Anterior cingulate cortex (tissue), 58 donors: ENCODE results near the gene MTOR.
A peak's percentile ranks its signal among the peaks of the same experiment; 100 is the strongest.

Source experiments
- DNase-seq, 58 donors: peaks; one replicate each; lab custom pipeline; 2025; lab: John Stamatoyannopoulos, UW

Gene MTOR

DNA sequence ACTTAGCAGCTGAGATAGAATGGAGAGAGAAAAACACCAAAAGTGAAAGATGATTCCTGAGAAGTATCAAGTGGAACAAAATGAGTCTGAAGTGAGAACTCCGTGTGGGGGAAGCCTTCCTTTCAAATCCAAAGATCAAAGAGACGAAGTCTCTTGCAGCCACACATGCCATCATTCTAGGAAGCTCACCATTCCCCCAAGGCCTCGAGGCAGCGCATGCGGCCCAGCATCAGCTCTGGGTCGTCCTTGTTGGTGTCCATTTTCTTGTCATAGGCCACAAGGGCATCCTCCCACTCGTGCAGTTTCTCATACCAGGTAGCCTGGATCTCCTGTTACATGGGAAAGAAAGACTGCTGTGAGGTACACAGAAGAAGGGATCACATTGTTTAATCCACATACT lies 105.4 kb downstream of the MTOR start:
- DNase-seq = no peak

DNA sequence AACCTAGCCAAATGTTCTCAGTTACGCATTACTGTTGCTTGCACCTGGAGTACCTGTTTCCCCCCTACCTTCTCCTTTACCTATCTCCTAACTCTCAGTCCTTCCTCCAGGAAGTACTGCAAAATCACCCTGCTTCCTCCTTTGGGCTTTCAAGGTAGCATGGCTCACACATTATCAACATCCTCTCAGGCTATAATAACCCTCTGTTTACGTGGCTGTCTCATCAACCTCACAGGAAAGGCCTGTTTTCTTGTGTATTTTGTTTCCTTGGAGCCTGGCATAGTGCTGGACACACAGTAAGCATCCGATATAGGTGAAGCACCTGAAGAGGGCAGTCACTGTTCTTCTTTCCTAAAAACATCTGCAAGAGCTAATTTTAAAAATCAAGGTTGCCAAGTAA lies 105.9 kb downstream of the MTOR start:
- no peak for DNase-seq

DNA sequence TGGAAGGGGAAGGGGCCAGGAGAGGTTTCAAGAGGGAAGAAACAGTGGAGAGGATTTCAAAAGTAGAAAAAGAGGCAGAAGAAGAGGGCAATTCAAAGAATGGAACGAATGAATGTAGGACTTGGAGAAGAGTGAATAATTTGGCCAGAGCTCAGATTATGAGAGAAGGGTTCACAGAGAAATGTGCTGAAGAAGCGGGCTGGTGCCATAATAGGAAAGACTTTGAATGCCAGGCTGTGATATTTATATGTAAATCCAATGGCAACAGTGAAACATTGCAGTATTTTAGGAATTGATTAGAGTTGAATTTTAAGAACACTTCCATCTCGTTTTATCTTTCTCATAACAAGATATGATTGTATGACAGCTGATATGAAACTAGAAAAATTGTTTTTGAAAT lies 109.2 kb downstream of the MTOR start:
- no peak for DNase-seq

DNA sequence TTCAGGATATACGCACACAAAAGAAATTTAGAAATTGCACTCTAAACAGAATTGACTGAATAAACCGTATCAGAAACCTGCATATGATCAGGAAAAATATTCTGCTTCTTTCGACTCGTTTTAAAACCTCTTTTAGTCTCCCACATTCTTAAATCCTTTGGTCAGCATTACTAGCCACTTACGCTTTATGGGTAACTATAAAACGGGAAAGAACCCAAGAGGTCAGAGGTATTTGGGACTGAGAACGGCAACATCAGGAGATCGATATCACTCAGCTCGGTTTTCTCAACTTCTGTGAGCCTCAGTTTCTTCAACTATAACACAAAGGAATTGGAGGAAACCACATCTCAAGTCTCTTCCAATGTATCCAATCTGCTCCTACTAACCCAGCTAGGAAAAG lies 109.6 kb downstream of the MTOR start:
- DNase-seq = no peak

DNA sequence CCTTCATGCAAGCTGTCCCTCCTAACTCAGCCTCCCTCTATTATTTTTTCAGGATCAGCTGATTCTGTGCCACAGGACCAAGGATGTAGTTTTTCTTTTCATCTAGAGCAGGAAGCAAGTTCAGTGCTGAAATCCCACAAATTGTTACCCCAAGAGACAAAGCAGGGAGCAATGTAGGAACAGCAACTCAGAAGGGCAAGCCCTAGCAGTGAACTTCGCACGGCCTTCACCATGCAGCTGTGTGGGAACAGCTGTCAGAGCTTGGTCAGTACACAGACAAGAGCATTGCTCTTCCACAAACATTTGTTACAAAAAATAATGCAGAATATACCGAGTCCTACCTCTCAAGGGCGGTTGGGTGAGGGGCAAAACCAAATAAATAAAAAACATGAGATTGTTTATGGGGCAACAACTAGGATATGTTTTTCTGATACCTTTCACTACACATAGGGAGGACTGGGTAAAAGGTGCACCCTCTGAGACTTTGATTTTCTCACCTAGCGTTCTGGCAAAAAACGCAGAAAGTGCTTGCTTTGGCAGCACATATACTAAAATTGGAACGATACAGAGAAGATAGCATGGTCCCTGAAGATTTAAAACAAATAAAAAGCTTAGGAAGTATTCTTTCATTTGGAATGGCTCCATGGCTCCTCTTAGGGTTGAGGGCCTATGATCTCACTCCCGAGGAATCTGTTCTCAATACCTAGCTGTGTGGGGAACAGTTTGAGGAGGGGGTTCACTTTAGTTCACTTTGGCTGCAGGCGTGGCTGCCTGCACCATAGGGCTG lies 110.3 kb downstream of the MTOR start:
- no peak for DNase-seq

DNA sequence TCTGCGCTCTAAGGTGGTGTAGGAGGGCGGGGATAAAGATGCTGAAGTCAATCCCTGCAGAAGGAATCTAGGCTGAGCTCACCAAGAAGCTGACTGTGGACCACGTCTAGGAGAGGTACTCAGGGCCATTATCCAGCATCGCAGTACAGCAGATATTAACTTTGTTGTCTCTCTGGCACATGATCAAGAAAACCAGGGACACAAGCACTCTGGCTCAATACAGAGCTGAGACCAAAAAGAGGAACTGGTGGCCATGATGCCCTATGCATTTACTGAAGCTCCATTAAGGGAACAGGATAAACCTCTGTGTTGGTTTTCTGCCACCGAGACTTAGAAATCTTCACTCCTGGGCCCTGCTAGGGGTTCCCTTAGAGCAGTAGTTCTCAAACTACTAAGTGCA lies 111.2 kb downstream of the MTOR start:
- no peak for DNase-seq

DNA sequence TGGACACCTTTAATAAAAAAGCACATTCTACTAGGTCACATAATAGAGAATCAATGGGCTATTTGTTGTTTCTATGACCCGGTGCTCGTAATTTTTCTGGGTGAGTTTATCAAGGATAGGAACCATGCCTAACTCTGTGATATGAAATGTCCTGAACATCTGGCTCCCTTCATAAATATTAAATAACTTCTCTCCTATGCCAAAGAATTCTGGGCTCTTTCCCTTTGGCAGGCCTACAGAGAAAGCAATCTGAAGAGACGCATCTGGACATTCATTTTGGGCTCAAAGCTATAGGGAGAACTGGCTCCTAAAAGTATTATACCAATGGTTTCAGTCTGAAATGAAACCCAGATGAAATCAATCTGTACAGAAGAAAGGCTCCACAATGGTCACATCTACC lies 112.0 kb downstream of the MTOR start:
- no peak for DNase-seq

DNA sequence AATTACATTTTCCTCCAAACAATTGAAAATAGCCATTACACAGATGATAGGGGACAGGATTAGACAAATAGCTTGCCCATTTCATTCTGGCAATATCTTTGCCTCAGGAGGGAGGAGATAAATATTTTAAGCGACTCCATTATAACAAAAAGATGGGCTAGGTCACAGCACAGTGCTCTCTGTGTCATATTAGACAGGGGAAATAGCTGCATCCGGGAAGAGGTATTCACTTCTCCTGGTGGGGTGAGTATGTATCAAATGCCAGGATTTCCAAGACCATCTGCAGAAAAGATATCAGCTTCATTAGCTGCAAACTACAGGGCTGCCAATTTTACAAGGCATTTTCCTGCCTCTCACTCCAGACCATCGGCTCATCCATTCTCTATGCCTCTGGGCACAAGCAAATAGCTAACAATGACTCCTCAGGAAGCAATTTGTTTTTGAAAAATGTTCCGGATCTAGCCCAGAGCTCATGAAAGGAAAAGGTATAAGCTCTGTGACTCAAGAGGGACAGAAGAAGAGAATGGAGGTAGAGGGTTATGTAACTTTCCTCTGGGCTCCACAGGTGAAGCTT lies 115.1 kb downstream of the MTOR start:
- DNase-seq = no peak

DNA sequence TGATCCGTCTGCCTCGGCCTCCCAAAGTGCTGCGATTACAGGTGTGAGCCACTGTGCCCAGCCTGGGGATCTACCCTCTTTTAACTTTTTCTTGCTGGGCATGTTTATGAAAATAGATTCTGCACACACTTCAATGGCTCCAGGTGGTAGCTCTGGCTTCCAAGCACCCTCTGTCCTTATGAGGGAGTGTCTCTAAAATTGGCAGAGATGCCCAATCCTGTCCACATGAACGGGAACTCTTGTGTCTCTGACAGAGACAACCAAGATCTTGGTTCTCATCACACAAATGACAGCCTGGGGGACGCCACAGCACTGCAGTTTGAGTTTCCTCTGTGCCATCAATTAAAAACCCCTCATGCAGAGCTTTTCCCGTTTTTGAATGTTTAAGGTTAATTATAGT lies 116.6 kb downstream of the MTOR start:
- DNase-seq = no peak

DNA sequence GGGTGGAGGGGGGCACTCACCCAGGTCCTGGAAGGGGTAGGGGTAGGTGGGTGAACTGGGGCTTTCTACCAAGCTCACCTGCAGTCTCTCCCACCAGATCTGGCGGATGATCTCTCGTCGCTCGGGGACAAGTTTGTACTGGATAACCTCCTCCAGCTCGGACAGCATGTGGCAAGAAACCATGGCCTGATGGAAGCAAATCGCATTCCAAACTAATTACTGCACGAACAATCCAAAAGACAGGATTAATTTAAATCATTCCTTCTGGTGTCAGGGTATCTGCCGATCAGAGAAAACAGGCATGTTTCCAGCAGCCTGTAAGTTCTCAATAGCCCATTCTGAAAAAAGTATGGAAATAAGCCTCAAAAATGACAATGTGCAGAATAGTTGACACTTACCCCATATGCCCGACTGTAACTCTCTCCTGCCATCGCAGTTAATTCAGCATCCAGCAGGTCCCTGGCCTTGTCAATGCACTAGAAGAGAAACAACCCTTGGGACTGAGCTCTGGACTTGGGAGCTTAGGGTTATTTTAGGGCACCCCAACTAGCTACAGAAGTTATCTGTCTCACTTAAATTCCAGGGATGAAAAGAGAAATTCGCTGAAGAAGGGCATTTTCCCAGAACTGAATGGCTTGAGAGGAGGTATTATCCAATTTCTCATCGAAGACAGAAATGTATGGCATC lies 117.6 kb downstream of the MTOR start:
- DNase-seq = no peak

DNA sequence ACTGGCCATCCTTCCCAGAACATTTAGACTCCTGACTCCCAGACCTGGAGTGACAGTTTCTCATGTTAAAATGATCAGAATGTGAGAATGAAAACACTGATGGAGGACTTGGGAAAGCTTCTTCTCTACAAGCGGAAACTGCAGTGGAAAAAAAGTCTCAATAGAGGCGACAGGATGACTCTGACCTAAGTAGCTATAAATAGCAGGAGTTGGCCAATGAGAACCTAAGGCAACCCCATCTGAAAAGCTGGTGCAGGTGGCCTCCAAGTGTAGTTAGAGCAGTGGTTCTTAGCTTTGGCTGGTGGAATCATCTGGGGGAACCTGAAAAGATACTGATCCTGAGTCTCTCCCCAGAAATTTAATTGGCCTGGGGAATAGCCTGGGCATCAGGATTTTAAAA lies 118.4 kb downstream of the MTOR start:
- DNase-seq = no peak

DNA sequence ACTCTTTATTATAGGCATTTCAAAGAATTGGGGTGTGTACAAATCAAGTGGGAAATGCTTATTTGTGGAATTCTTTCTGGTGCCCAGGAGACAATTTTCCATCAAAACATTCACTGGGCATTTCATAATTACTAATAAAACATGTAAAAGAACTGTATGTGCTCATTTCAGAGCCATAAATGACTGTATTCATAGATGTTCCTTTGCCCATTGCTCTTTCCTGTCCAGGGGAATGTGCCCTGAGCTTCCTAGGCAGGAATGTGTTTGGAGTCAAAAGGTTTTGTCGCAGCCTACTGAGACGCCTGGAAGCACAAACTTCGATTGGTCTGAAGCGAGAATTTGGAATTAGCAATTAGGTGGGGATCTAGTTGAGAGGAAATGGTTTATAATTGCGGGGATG lies 119.0 kb downstream of the MTOR start:
- no peak for DNase-seq

DNA sequence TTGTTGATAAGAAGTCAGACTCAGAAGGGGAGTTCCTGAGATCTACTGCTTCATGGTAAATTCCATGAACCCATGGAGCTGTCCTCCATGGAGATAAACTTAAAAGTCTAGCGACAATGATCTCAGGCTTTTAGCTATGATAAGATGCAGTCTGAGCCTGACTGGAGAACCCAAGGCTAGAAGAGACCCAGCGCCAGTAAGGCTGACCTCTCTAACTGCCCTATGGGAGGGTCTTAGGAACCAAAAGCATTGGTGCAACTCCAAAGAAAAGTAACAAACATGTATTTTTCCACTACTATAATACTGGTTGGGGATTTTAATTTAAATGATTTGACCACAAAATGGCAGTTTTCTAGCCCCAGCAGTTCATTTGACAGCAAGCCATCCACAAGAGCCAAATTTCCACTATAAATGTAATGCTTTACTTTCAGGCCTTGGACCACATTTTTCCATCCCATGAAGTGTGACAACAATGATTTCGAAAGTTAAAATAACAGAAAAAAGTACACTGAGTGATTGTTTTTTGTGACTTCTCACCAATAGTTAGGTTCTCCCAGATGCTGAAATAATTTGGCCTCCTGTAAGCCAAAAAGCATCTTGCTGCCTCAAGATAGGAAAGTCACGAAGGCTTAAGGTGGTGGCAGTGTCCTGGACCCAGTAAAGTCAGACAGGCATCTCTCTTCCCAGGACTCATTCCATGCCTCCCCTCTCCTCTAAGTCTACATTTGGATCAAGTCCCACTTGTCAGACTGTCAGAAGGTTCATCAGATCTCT lies 119.5 kb downstream of the MTOR start:
- no peak for DNase-seq

DNA sequence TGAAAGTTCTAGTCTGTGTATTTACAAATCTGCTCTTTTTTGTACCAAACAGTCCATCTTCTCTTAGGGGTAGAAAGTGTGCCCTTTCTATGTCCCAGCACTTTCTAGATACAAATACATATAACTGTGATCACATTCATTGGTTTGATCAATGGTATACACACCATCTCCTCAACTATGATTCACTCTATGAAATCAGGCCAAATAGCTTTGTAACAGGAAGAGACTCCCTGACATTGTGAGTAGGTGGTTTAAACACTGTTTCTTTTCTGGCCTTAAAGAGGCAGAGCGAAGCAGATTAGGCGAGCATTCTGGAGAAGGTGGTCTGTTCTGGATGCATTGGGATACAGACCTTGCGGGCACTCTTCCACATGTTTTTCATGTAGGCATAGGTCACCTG lies 123.4 kb downstream of the MTOR start:
- DNase-seq = no peak

DNA sequence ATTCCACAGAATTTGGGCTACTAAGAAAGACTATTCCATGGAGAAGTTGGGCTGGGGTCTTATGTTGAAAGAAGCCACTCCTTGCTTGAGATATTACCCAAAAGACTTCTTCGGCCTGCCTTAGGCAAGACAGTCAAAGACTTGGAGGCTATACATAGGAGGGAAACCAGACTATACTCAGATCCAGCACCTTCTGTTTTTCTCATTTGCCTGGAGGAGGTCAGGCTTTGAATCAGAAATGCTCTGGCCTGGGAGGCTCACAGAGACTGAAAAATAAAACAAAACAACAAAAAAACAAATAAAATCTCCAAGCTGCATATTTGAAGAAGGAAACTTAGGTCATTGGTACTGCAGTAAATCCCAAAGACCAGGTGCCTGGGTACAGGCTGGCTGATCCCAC lies 124.3 kb downstream of the MTOR start:
- no peak for DNase-seq

DNA sequence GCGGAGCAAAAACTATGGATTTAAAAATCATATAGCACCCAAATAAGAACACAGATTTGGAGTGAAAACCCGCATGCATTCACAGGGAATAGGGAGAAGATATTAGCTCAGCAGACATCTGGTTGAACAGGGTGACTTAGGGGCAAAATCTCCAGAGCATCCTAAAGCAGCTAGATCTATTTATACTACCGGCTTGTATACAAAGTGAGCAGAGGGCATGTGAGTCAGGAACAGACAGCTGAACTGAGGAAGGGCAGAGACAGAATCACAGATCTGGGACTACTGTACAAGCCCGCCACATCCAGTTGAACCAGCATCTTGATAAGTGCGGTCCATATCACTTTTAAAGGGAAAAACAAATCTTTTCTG lies 127.5 kb downstream of the MTOR start:
- DNase-seq = no peak

DNA sequence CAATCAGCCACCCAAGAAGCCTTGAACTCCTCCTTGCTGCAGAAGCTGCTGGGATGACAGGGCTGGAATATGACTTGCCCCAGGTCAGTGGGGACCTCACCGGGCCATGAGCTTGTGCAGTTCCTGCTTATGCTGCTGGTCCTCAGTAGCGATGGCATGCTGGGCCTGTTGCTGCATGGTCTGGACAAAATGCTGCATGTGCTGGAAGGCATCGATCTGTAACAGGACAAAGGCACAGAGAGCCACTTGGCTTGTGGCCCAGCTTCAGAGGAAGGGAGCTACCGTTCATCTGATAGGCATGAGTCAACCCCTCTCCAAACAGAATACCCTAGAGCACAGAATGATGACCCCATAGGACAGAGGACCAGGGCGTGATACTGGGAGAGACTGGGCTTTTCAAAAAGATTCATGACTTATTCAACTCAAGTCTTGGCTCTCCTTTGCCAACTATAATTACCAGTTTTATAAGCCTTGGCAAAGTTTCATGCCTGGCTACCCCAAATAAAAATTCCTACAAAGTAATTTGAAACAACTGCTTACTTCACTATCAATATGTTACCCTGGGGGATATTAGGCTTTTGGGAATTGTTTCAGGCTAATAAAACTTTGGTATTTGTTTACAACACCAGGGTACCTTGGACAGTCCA lies 128.0 kb downstream of the MTOR start:
- peak in 10 of 58 donors; percentile 7 to 72 (median 18) for DNase-seq

DNA sequence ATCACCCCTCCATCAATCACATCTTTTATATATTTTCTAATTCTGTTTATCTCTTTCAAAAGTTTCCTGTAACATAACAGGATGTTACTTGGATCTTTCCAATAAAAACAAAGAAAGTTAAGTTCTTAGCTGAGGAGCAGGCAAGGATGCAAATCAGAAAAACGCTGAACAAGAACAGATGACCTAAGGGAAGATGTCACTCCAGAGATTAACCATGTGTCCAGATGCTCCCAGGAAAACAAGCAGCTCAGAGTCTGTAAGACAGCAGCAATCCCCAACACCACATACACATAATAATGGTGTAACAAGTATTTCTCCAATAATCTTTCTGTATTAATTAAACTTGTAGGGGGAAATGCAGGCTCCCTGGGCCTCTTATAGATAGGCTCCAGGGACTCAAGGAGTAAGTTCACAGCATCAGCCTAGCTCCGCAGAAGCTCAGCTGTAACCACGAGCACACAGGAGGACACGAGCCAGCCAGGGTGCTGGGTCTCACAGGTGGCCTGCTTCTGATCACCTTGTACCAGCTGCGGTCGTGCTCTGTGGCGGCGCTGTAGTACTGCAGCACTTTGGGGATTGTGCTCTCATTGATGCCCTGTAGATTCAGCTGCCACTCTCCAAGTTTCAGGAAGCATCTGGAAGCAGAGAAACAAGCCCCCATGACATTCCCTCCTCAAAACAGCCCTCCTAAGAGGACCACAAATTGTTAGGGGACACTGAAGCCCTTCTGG lies 129.6 kb downstream of the MTOR start:
- no peak for DNase-seq

DNA sequence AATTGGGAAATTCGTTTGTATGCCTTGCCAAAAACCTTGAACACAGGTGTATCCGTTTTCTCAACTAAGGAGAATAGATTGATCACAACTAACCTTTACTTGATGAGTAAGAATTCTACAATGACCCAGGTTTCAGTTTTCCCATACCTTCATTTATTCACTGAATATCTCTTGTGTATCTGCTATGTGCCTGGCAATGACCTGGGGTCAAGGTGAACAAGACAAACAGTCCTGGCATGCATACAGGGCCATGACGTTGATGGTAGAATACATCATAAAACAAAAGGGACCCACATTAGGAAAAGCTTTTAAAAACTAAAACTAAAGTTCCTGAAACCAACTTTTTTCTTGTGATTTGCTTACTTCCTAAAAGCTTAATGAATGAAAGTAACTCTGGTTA lies 130.5 kb downstream of the MTOR start:
- no peak for DNase-seq

DNA sequence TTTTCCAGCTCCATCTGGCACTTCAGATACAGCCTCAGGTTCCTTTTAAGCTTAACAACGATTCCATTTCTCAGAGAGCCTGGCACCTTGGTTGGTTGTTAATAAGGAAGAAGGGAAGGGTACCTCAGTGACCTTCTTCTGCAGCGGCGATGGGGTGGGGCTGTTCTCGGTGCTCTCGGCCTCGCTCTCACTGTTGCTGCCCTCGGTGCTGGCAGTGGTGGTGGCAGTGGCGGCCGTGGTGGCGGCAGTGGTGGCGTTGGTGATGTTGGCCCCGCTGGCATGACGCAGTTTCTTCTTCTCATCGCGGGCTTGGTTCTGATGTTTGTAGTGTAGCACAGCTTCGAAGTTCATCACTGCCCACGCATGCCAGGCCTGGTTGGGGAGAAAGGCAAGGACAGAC lies 131.9 kb downstream of the MTOR start:
- no peak for DNase-seq
